Parathyroid adenoma (tissue), 2 donors: ENCODE results near the gene ATP5PO.

Experiments used
- H2AFZ ChIP-seq: fragments of 300-600 bp; sonication (generic); one replicate; pipeline ENCODE4 v1.7.0; 2017; ENCODE audit warnings: antibody characterized with exemption, mild to moderate bottlenecking
- H3K27ac ChIP-seq: fragments of 300-600 bp; sonication (generic); one replicate; pipeline ENCODE4 v1.7.0; 2017
- H3K27me3 ChIP-seq: fragments of 300-600 bp; sonication (generic); one replicate; pipeline ENCODE4 v1.7.0; 2017; ENCODE audit warnings: low read length; ENCODE audit not compliant: control insufficient read depth, insufficient read depth
- H3K36me3 ChIP-seq: fragments of 300-600 bp; sonication (generic); one replicate; pipeline ENCODE4 v1.7.0; 2017; ENCODE audit warnings: low read length; ENCODE audit not compliant: control insufficient read depth, insufficient read depth
- H3K4me1 ChIP-seq: fragments of 300-600 bp; sonication (generic); one replicate; pipeline ENCODE4 v1.7.0; 2017; ENCODE audit warnings: control low read depth
- H3K4me2 ChIP-seq: fragments of 300-600 bp; sonication (generic); one replicate; pipeline ENCODE4 v1.7.0; 2017; ENCODE audit warnings: low read length
- H3K4me3 ChIP-seq: fragments of 300-600 bp; sonication (generic); one replicate; pipeline ENCODE4 v1.7.0; 2017; ENCODE audit warnings: low read depth, low read length
- H3K79me2 ChIP-seq: fragments of 300-600 bp; sonication (generic); one replicate; pipeline ENCODE4 v1.7.0; 2017; ENCODE audit warnings: control low read depth
- H3K9ac ChIP-seq: fragments of 300-600 bp; sonication (generic); one replicate; pipeline ENCODE4 v1.7.0; 2017; ENCODE audit warnings: mild to moderate bottlenecking
- H3K9me3 ChIP-seq: fragments of 300-600 bp; sonication (generic); one replicate; pipeline ENCODE4 v1.7.0; 2017; ENCODE audit warnings: low read length; ENCODE audit not compliant: control insufficient read depth
- CTCF ChIP-seq: fragments of 300-600 bp; sonication (generic); IDR thresholded peaks from one replicate; pipeline ENCODE4 v1.7.0; 2017; ENCODE audit warnings: antibody characterized with exemption, mild to moderate bottlenecking
- donor health status: primary hyperparathyroidism.

The ATP5PO gene

GRCh38 chr21:33897739-33898138 is 17.9 kb downstream of the ATP5PO start:
- Histone ChIP-seq H3K36me3 (no peaks in the 10 kb centered on the region), H3K9ac (no peak overlapping the region), H3K79me2 (no peaks in the 10 kb centered on the region), H3K9me3 (no peaks in the 10 kb centered on the region), H3K27me3 (no peaks in the 10 kb centered on the region), H2AFZ (no peak overlapping the region), H3K4me2 (no peak overlapping the region), H3K4me3 (no peak overlapping the region), H3K4me1 (no peaks in the 10 kb centered on the region), H3K27ac (no peak overlapping the region)
- TF ChIP-seq CTCF: no peak

- Histone ChIP-seq H3K4me3 (no peak overlapping the region), H3K4me1 (no peaks in the 10 kb centered on the region), H3K36me3 (no peaks in the 10 kb centered on the region), H3K27me3 (no peaks in the 10 kb centered on the region), H3K79me2 (no peaks in the 10 kb centered on the region), H3K9me3 (no peaks in the 10 kb centered on the region), H3K9ac (no peak overlapping the region), H3K4me2 (no peak overlapping the region), H3K27ac (no peak overlapping the region), H2AFZ (no peak overlapping the region)
- no peak for TF ChIP-seq CTCF
Measured at GRCh38 chr21:33897098-33897497, 18.5 kb downstream of the ATP5PO start.

- Histone ChIP-seq H2AFZ (no peak overlapping the region), H3K79me2 (no peaks in the 10 kb centered on the region), H3K36me3 (no peaks in the 10 kb centered on the region), H3K4me2 (no peak overlapping the region), H3K27ac (no peak overlapping the region), H3K27me3 (no peaks in the 10 kb centered on the region), H3K9me3 (no peaks in the 10 kb centered on the region), H3K4me1 (no peaks in the 10 kb centered on the region), H3K4me3 (no peak overlapping the region), H3K9ac (no peak overlapping the region)
- TF ChIP-seq CTCF: no peak
Measured at GRCh38 chr21:33896691-33897090, 18.9 kb downstream of the ATP5PO start.

- no peaks in the 10 kb centered on the region for H3K36me3 ChIP-seq
- no peak overlapping the region for H3K27ac ChIP-seq
- no peaks in the 10 kb centered on the region for H3K79me2 ChIP-seq
- H2AFZ ChIP-seq: no peak overlapping the region
- H3K4me2 ChIP-seq: no peak overlapping the region
- H3K4me3 ChIP-seq: no peak overlapping the region
- no peaks in the 10 kb centered on the region for H3K27me3 ChIP-seq
- no peaks in the 10 kb centered on the region for H3K4me1 ChIP-seq
- no peak for TF ChIP-seq CTCF
- no peak overlapping the region for H3K9ac ChIP-seq
- H3K9me3 ChIP-seq: no peaks in the 10 kb centered on the region
Measured at GRCh38 chr21:33895356-33895755, 20.2 kb downstream of the ATP5PO start.

- H3K9ac ChIP-seq: no peak overlapping the region
- peak overlapping the region; percentile 77 for H2AFZ ChIP-seq
- H3K36me3 ChIP-seq: no peaks in the 10 kb centered on the region
- no peaks in the 10 kb centered on the region for H3K9me3 ChIP-seq
- peak overlapping the region; percentile 12 for H3K4me3 ChIP-seq
- H3K27ac ChIP-seq: no peak overlapping the region
- H3K79me2 ChIP-seq: no peaks in the 10 kb centered on the region
- H3K4me1 ChIP-seq: no peaks in the 10 kb centered on the region
- H3K27me3 ChIP-seq: no peaks in the 10 kb centered on the region
- peak; percentile 20 for TF ChIP-seq CTCF
- peak overlapping the region; percentile 40 for H3K4me2 ChIP-seq
Measured at GRCh38 chr21:33894736-33895288, 20.8 kb downstream of the ATP5PO start.
